WTC11 (cell line): ENCODE results near the gene STK10. TPM values are rescaled to one million over a fixed set of nuclear protein-coding genes. Genes with fewer than 3 reads are reported as not detected.

Experiments
- ATAC-seq: fragments of 200-7000 bp; cut with Tn5 transposase; 2 replicates; pipeline ENCODE4 v1.10.0; 2021; ENCODE audit warnings: mild to moderate bottlenecking, moderate library complexity
- CTCF ChIA-PET: fragments of 300-600 bp; sonication (Branson Sonifier 250); formaldehyde crosslinking; loops from one replicate; lab custom pipeline; 2021; ENCODE audit warnings: antibody characterized with exemption; lab: Charles Lee
- POLR2A ChIA-PET: fragments of 350-600 bp; sonication (Branson Sonifier 250); formaldehyde crosslinking; loops from one replicate; lab custom pipeline; 2021; ENCODE audit warnings: antibody characterized with exemption; lab: Charles Lee
- DNase-seq: peaks from one replicate; pipeline ENCODE4 v3.0.0; 2021; ENCODE audit warnings: low spot score
- H3K27ac Mint-ChIP-seq: 2 replicates; pipeline ENCODE4 v1.8.0; 2021; ENCODE audit warnings: mixed read lengths
- H3K27me3 Mint-ChIP-seq: 2 replicates; pipeline ENCODE4 v1.8.0; 2021; ENCODE audit warnings: low read depth, mild to moderate bottlenecking, moderate library complexity, mixed read lengths
- H3K36me3 Mint-ChIP-seq: 2 replicates; pipeline ENCODE4 v1.8.0; 2021; ENCODE audit warnings: mixed read lengths
- H3K4me1 Mint-ChIP-seq: 2 replicates; pipeline ENCODE4 v1.8.0; 2022; ENCODE audit warnings: mixed read lengths
- H3K4me3 Mint-ChIP-seq: 2 replicates; pipeline ENCODE4 v1.8.0; 2021; ENCODE audit warnings: mild to moderate bottlenecking, moderate library complexity, mixed read lengths
- H3K9me3 Mint-ChIP-seq: 2 replicates; pipeline ENCODE4 v1.8.0; 2021; ENCODE audit warnings: mixed read lengths
- ARID4B ChIP-seq: sonication (generic); formaldehyde crosslinking; IDR thresholded peaks from 2 replicates; pipeline ENCODE4 v1.8.0; 2023; ENCODE audit warnings: missing genetic modification reagents, mild to moderate bottlenecking, borderline replicate concordance
- ATF3 ChIP-seq: sonication (generic); formaldehyde crosslinking; conservative IDR thresholded peaks from 2 replicates; pipeline ENCODE4 v1.8.1; 2022; ENCODE audit warnings: mild to moderate bottlenecking, missing genetic modification reagents
- CREB1 ChIP-seq: sonication (generic); formaldehyde crosslinking; IDR thresholded peaks from 2 replicates; pipeline ENCODE4 v1.8.0; 2023; ENCODE audit warnings: mild to moderate bottlenecking, missing genetic modification reagents
- EMX1 ChIP-seq: fragments of 250-450 bp; sonication (Bioruptor Pico); IDR thresholded peaks from 2 replicates; pipeline ENCODE4 v1.8.0; 2021; ENCODE audit warnings: mild to moderate bottlenecking
- FOXP1 ChIP-seq: sonication (generic); formaldehyde crosslinking; IDR thresholded peaks from 2 replicates; pipeline ENCODE4 v1.8.0; 2022; ENCODE audit warnings: missing genetic modification reagents, mild to moderate bottlenecking, moderate library complexity, borderline replicate concordance
- HMGA2 ChIP-seq: fragments of 250-450 bp; sonication (Bioruptor Pico); IDR thresholded peaks from 2 replicates; pipeline ENCODE4 v1.4.0; 2021; ENCODE audit warnings: mild to moderate bottlenecking, moderate library complexity
- HMGXB4 ChIP-seq: sonication (generic); formaldehyde crosslinking; IDR thresholded peaks from 2 replicates; pipeline ENCODE4 v1.8.1; 2023; ENCODE audit warnings: mild to moderate bottlenecking, moderate library complexity, missing genetic modification reagents
- IRF2 ChIP-seq: sonication (generic); formaldehyde crosslinking; IDR thresholded peaks from 2 replicates; pipeline ENCODE4 v1.8.0; 2022; ENCODE audit warnings: low read depth, missing genetic modification reagents, borderline replicate concordance
- NFE2L1 ChIP-seq: sonication (generic); formaldehyde crosslinking; IDR thresholded peaks from 2 replicates; pipeline ENCODE4 v1.8.1; 2023; ENCODE audit warnings: missing genetic modification reagents
- NR2C2 ChIP-seq: sonication (generic); formaldehyde crosslinking; IDR thresholded peaks from 2 replicates; pipeline ENCODE4 v1.8.0; 2022; ENCODE audit warnings: mild to moderate bottlenecking, missing genetic modification reagents
- NR3C1 ChIP-seq: sonication (generic); formaldehyde crosslinking; conservative IDR thresholded peaks from 2 replicates; pipeline ENCODE4 v1.8.1; 2023; ENCODE audit warnings: low read depth, mild to moderate bottlenecking, missing genetic modification reagents
- SMAD4 ChIP-seq: sonication (generic); formaldehyde crosslinking; IDR thresholded peaks from 2 replicates; pipeline ENCODE4 v1.8.0; 2022; ENCODE audit warnings: mild to moderate bottlenecking, missing genetic modification reagents
- TEAD4 ChIP-seq: sonication (generic); formaldehyde crosslinking; IDR thresholded peaks from 2 replicates; pipeline ENCODE4 v1.8.0; 2022; ENCODE audit warnings: mild to moderate bottlenecking, missing genetic modification reagents
- TP53 ChIP-seq: sonication (generic); formaldehyde crosslinking; IDR thresholded peaks from 2 replicates; pipeline ENCODE4 v1.8.1; 2023; ENCODE audit warnings: mild to moderate bottlenecking, missing genetic modification reagents
- ZNF121 ChIP-seq: sonication (generic); formaldehyde crosslinking; IDR thresholded peaks from 2 replicates; pipeline ENCODE4 v1.8.0; 2023; ENCODE audit warnings: missing genetic modification reagents
- ZNF219 ChIP-seq: sonication (generic); formaldehyde crosslinking; IDR thresholded peaks from 2 replicates; pipeline ENCODE4 v1.8.0; 2023; ENCODE audit warnings: missing genetic modification reagents, mild to moderate bottlenecking, borderline replicate concordance
- ZNF396 ChIP-seq: fragments of 250-450 bp; sonication (Bioruptor Pico); IDR thresholded peaks from 2 replicates; pipeline ENCODE4 v1.8.0; 2021; ENCODE audit warnings: mild to moderate bottlenecking, moderate library complexity, borderline replicate concordance
- ZNF416 ChIP-seq: fragments of 250-450 bp; sonication (Bioruptor Pico); IDR thresholded peaks from 2 replicates; pipeline ENCODE4 v1.9.0; 2021; ENCODE audit warnings: mild to moderate bottlenecking, inconsistent platforms
- total RNA-seq: library from RNA; stranded (reverse); gene quantifications from 3 replicates; pipeline ENCODE4 v1.2.3, GENCODE V29; 2021
- TF ChIP-seq, protein P1 (sequence below): sonication (generic); formaldehyde crosslinking; IDR thresholded peaks from 2 replicates; pipeline ENCODE4 v1.8.0; 2022; ENCODE audit warnings: mild to moderate bottlenecking, missing genetic modification reagents
- TF ChIP-seq, protein P2 (sequence below): sonication (generic); formaldehyde crosslinking; IDR thresholded peaks from 2 replicates; pipeline ENCODE4 v1.8.1; 2023; ENCODE audit warnings: mild to moderate bottlenecking, missing genetic modification reagents

STK10 gene
- total RNA-seq, 1 experiment from 2014 or later: 20.5 TPM

- Mint-ChIP-seq H3K27ac (no peak overlapping the region; the same call in 1 of the 2 replicates), H3K27me3 (no peaks in the 10 kb centered on the region), H3K9me3 (no peaks in the 10 kb centered on the region), H3K4me3 (no peak overlapping the region), H3K4me1 (no peaks in the 10 kb centered on the region), H3K36me3 (no peaks in the 10 kb centered on the region)
- ChIA-PET CTCF (interaction anchor here (0.5 kb wide), 1 partner anchor 159 kb away, joined by 3 read pairs; no protein-coding TSS in a partner anchor), POLR2A (no interaction called here)
- no peak for TF ChIP-seq ARID4B (CRISPR knock-in tag)
- no peak for TF ChIP-seq TEAD4 (CRISPR knock-in tag)
- no peak for TF ChIP-seq IRF2 (CRISPR knock-in tag)
- no peak for TF ChIP-seq HMGA2 (CRISPR knock-in tag)
- no peak for TF ChIP-seq NR3C1 (CRISPR knock-in tag)
- no peak for TF ChIP-seq NR2C2 (CRISPR knock-in tag)
- TF ChIP-seq ATF3 (CRISPR knock-in tag): no peak
- TF ChIP-seq SMAD4 (CRISPR knock-in tag): no peak
- TF ChIP-seq TP53 (CRISPR knock-in tag): no peak
- no peak for TF ChIP-seq NFE2L1 (CRISPR knock-in tag)
- no peak for TF ChIP-seq ZNF121 (CRISPR knock-in tag)
- TF ChIP-seq ZNF396: no peak
- TF ChIP-seq EMX1 (CRISPR knock-in tag): no peak
- no peak for DNase-seq
- no peak for ATAC-seq
Measured at GRCh38 chr5:172151661-172152210, 36.3 kb downstream of the STK10 start.

DNA sequence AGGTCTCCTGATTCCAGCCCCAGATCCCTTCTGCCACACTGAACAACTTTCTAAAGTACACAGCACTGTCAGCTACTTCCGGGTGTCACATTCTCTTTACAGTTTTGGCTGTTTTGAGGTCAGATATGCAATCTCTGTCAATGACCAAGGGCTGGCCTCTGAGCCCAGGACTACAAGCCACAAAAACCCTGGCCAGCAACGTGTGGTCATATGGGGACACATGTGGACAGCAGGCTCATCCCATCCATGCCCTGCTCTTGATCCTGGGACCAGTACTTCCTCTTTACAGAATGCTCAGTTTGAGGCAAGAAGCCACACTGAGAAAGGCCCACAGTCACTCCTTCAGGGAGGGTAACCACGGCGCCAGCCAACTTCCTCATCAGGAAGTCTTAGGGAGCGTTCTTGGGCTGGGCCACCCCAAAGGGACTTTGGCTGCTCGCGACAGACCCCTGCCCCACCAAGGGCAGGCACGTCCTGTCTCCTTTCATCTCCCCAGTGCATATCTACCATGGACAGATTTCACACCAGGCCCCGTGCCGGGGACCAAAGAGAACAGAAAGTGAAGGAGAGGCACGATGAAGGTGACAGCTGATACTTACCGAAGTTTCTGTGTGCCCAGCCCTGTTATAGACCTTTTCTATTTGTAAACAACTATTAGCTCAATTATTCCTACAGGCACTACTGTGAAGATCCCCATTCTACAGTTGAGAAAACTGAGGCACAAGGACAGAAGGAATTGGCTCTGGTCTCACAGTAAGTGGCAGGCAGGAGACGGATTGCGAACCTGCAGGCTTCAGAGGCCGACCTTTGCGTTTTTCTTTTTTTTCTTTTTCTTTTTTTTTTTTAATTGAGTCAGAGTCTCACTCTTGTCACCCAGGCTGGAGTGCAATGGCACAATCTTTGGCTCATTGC lies 37.3 kb downstream of the STK10 start:
- no peaks in the 10 kb centered on the region for H3K27me3 Mint-ChIP-seq
- no peak for DNase-seq
- H3K4me3 Mint-ChIP-seq: no peak overlapping the region
- no peaks in the 10 kb centered on the region for H3K9me3 Mint-ChIP-seq
- H3K27ac Mint-ChIP-seq: peak overlapping the region; percentile 30
- H3K36me3 Mint-ChIP-seq: no peaks in the 10 kb centered on the region
- TF ChIP-seq FOXP1 (CRISPR knock-in tag): no peak
- TF ChIP-seq, protein P1, sequence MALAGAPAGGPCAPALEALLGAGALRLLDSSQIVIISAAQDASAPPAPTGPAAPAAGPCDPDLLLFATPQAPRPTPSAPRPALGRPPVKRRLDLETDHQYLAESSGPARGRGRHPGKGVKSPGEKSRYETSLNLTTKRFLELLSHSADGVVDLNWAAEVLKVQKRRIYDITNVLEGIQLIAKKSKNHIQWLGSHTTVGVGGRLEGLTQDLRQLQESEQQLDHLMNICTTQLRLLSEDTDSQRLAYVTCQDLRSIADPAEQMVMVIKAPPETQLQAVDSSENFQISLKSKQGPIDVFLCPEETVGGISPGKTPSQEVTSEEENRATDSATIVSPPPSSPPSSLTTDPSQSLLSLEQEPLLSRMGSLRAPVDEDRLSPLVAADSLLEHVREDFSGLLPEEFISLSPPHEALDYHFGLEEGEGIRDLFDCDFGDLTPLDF: no peak
- TF ChIP-seq ZNF219 (CRISPR knock-in tag): no peak
- no peak for TF ChIP-seq HMGXB4 (CRISPR knock-in tag)
- TF ChIP-seq CREB1: no peak
- TF ChIP-seq ZNF416: no peak
- no peak for TF ChIP-seq ARID4B (CRISPR knock-in tag)
- TF ChIP-seq, protein P2, sequence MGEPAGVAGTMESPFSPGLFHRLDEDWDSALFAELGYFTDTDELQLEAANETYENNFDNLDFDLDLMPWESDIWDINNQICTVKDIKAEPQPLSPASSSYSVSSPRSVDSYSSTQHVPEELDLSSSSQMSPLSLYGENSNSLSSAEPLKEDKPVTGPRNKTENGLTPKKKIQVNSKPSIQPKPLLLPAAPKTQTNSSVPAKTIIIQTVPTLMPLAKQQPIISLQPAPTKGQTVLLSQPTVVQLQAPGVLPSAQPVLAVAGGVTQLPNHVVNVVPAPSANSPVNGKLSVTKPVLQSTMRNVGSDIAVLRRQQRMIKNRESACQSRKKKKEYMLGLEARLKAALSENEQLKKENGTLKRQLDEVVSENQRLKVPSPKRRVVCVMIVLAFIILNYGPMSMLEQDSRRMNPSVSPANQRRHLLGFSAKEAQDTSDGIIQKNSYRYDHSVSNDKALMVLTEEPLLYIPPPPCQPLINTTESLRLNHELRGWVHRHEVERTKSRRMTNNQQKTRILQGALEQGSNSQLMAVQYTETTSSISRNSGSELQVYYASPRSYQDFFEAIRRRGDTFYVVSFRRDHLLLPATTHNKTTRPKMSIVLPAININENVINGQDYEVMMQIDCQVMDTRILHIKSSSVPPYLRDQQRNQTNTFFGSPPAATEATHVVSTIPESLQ (CRISPR knock-in tag): no peak
- ChIA-PET POLR2A (interaction anchor here (0.7 kb wide), 2 partner anchors 8 to 902 kb away, joined by 4 to 8 read pairs; no protein-coding TSS in a partner anchor), CTCF (interaction anchor here (0.7 kb wide), 1 partner anchor 28 kb away, joined by 3 read pairs; no protein-coding TSS in a partner anchor)
- no peak for ATAC-seq
- H3K4me1 Mint-ChIP-seq: no peaks in the 10 kb centered on the region
